GM23338 (cell line): ENCODE results near the gene CDX1.

ENCODE experiments used
- POLR2AphosphoS5 ChIP-seq: IDR thresholded peaks from 2 replicates; pipeline ENCODE4 v1.6.1; 2016; ENCODE audit warnings: antibody characterized with exemption, low read depth
- REST ChIP-seq: IDR thresholded peaks from one replicate; pipeline ENCODE4 v1.6.1; 2018; ENCODE audit warnings: antibody characterized with exemption; ENCODE audit not compliant: unreplicated experiment
- TF ChIP-seq, protein P1 (sequence below), 2 experiments: fragments of 200-600 bp in 1 of 2; sonication (generic) in 1 of 2; conservative IDR thresholded peaks; 2 replicates each; pipeline versions ENCODE4 v1.5.1 to v1.6.1; 2016 to 2017; ENCODE audit warnings: antibody characterized with exemption in 2 of 2, low read depth in 2 of 2, mild to moderate bottlenecking in 2 of 2, moderate library complexity in 1 of 2

DNA sequence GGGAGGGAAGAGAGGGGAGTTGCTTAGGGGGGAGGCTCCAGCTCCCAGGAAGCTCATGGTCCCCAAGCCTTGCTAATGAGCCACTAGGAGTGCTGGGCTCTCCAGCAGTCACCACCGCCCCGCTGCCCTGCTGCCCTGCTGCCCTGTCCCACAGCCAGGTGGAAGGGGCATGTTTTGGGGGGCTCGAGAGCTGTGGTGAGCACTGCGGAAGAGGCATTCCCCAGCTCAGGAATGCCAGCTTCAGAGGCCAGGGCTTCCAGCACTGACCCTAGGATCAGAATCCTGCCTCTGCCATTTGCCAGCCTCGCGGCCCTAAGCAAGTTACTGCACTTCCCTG is 40.2 kb downstream of the CDX1 start:
- TF ChIP-seq REST (no peak), POLR2AphosphoS5 (no peak)
- TF ChIP-seq, protein P1, sequence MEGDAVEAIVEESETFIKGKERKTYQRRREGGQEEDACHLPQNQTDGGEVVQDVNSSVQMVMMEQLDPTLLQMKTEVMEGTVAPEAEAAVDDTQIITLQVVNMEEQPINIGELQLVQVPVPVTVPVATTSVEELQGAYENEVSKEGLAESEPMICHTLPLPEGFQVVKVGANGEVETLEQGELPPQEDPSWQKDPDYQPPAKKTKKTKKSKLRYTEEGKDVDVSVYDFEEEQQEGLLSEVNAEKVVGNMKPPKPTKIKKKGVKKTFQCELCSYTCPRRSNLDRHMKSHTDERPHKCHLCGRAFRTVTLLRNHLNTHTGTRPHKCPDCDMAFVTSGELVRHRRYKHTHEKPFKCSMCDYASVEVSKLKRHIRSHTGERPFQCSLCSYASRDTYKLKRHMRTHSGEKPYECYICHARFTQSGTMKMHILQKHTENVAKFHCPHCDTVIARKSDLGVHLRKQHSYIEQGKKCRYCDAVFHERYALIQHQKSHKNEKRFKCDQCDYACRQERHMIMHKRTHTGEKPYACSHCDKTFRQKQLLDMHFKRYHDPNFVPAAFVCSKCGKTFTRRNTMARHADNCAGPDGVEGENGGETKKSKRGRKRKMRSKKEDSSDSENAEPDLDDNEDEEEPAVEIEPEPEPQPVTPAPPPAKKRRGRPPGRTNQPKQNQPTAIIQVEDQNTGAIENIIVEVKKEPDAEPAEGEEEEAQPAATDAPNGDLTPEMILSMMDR (conservative IDR thresholded peaks at IDR 0.05; ENCODE audit: low read depth in 2 of 2), result no peak
